Heart left ventricle (tissue), 13 donors: ENCODE measurements around the gene FOXP1.

Source experiments
- CTCF ChIP-seq, 12 donors: fragments of 200-600 bp; sonication (generic) in 4 of 12; IDR thresholded peaks; one replicate each; pipeline versions ENCODE4 v1.5.0 to v1.8.0; 2018 to 2022; ENCODE audit warnings: antibody characterized with exemption in 12 of 12, mild to moderate bottlenecking in 5 of 12
- POLR2A ChIP-seq, 2 donors: fragments of 450-650 bp; IDR thresholded peaks; one replicate each; pipeline ENCODE4 v1.6.1; 2017; ENCODE audit warnings: antibody characterized with exemption in 2 of 2, mild to moderate bottlenecking in 2 of 2, moderate library complexity in 2 of 2
- donor health status: ischemic (EF 13 %, LVEDD 7.1; RV severe dilation, severe dysfunction).
- donor health status: DM: no; HTN: yes; CAD: no.
- donor health status: DM: no; HTN: no; CAD: no.
- donor health status: ischemic (EF 25% LVEDD 6.9; RV normal size, moderate dysfunction).
- donor health status: ischemic (EF 25% LVEDD 5.7; RV mildly dilated, moderate dysfunction).
- donor health status: ischemic (EF 35%, LVEDD 5.7; RV mildly dilated, moderate dysfunction).
- donor health status: nonischemic (EF 11% LVEDD 7.7; RV severe dilation, severe dysfunction).
- donor health status: DM: yes; HTN: yes; CAD: no.
- donor health status: PGD.
- donor health status: ischemic (EF 29% LVEDD 5.4; RV normal size, mild dysfunction).
- donor health status: nonischemic (EF 23%, LVEDD 6.1; RV moderate dilation, normal function).

GRCh38 chr3:71245971-71246880 lies 337.3 kb downstream of the FOXP1 start:
- no peak for TF ChIP-seq CTCF (IDR thresholded peaks at IDR 0.05)
- no peak for TF ChIP-seq POLR2A (IDR thresholded peaks at IDR 0.05)
